ENCODE data around the gene SLC7A8.

The SLC7A8 gene

GRCh38 chr14:23093104-23093503 is 90.4 kb downstream of the SLC7A8 start:
- H3K4me3 ChIP-seq (replicated peaks; ENCODE audit: low read depth, low read length) = peak overlapping the region; percentile 94
- DNase-seq (ENCODE audit: extremely low read depth, low read depth) = no peak
- no peak for TF ChIP-seq CTCF (IDR thresholded peaks at IDR 0.05; ENCODE audit: low read depth, low read length, missing control alignments)

GRCh38 chr14:23091294-23092225 is 91.9 kb downstream of the SLC7A8 start:
- no peak for DNase-seq (ENCODE audit: extremely low read depth, low read depth)
- no peak for TF ChIP-seq CTCF (IDR thresholded peaks at IDR 0.05; ENCODE audit: low read depth, low read length, missing control alignments)
- H3K4me3 ChIP-seq (replicated peaks; ENCODE audit: low read depth, low read length) = no peak overlapping the region

- H3K4me3 ChIP-seq (replicated peaks; ENCODE audit: low read depth, low read length) = no peak overlapping the region
- no peak for TF ChIP-seq CTCF (IDR thresholded peaks at IDR 0.05; ENCODE audit: low read depth, low read length, missing control alignments)
- no peak for DNase-seq (ENCODE audit: extremely low read depth, low read depth)
Observed at GRCh38 chr14:23090254-23090636, 93.2 kb downstream of the SLC7A8 start.

- no peak for DNase-seq (ENCODE audit: extremely low read depth, low read depth)
- H3K4me3 ChIP-seq (replicated peaks; ENCODE audit: low read depth, low read length) = no peak overlapping the region
- TF ChIP-seq CTCF (IDR thresholded peaks at IDR 0.05; ENCODE audit: low read depth, low read length, missing control alignments) = no peak
Observed at GRCh38 chr14:23089498-23090253, 93.8 kb downstream of the SLC7A8 start.

- DNase-seq (ENCODE audit: extremely low read depth, low read depth) = no peak
- H3K4me3 ChIP-seq (replicated peaks; ENCODE audit: low read depth, low read length) = no peak overlapping the region
- no peak for TF ChIP-seq CTCF (IDR thresholded peaks at IDR 0.05; ENCODE audit: low read depth, low read length, missing control alignments)
Observed at GRCh38 chr14:23086565-23086964, 96.9 kb downstream of the SLC7A8 start.

DNA sequence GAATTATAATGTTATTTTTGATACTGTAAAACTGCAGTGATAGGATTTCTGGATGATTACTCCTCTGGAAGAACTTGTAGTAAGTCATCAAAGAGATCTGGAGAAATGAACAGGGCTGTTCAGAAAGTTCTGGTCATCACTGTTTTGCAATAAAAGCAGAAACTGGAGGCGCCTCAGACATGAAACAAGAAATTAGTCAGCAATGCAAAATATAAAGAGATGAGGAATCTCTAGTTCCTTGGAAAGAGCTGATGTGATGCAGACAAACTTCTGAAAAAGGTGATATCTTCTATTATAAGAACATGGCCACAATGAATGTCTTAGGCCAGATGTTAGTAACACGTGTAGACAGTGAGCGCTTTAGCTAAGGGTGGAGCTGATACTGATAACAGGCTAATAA is 98.0 kb downstream of the SLC7A8 start:
- TF ChIP-seq CTCF (IDR thresholded peaks at IDR 0.05; ENCODE audit: low read depth, low read length, missing control alignments) = no peak
- no peak overlapping the region for H3K4me3 ChIP-seq (replicated peaks; ENCODE audit: low read depth, low read length)
- no peak for DNase-seq (ENCODE audit: extremely low read depth, low read depth)
